Measurements from ENCODE around the gene INHBA. TPM values are rescaled to one million over a fixed set of nuclear protein-coding genes. Genes with fewer than 3 reads are reported as not detected.

Gene INHBA
- total RNA-seq, 1 experiment from 2014 or later = 14.4 TPM

- in situ Hi-C loops (cut with HindIII; ENCODE audit: low pct_unique_long_range_greater_than_20kb, low sequenced_read_pairs) = no loop called here
- no peak for DNase-seq (ENCODE audit: low read depth)
These were observed 17.2 kb upstream of the INHBA start for GRCh38 chr7:41720046-41720445.

GRCh38 chr7:41716691-41717090 lies 13.8 kb upstream of the INHBA start:
- no peak for DNase-seq (ENCODE audit: low read depth)
- in situ Hi-C loops (cut with HindIII; ENCODE audit: low pct_unique_long_range_greater_than_20kb, low sequenced_read_pairs) = no loop called here

- in situ Hi-C loops (cut with HindIII; ENCODE audit: low pct_unique_long_range_greater_than_20kb, low sequenced_read_pairs) = no loop called here
- DNase-seq (ENCODE audit: low read depth) = no peak
These were observed 12.1 kb upstream of the INHBA start for GRCh38 chr7:41715000-41715399.

- in situ Hi-C loops (cut with HindIII; ENCODE audit: low pct_unique_long_range_greater_than_20kb, low sequenced_read_pairs) = no loop called here
- peak; percentile 31 for DNase-seq (ENCODE audit: low read depth)
These were observed 8.6 kb upstream of the INHBA start for GRCh38 chr7:41711283-41712064.

- in situ Hi-C loops (cut with HindIII; ENCODE audit: low pct_unique_long_range_greater_than_20kb, low sequenced_read_pairs) = no loop called here
- no peak for DNase-seq (ENCODE audit: low read depth)
These were observed 7.9 kb upstream of the INHBA start for GRCh38 chr7:41710838-41711237.

- DNase-seq (ENCODE audit: low read depth) = peak; percentile 51
- in situ Hi-C loops (cut with HindIII; ENCODE audit: low pct_unique_long_range_greater_than_20kb, low sequenced_read_pairs) = no loop called here
These were observed 6.7 kb upstream of the INHBA start for GRCh38 chr7:41709621-41710020.

GRCh38 chr7:41708581-41709358 lies 5.9 kb upstream of the INHBA start:
- in situ Hi-C loops (cut with HindIII; ENCODE audit: low pct_unique_long_range_greater_than_20kb, low sequenced_read_pairs) = no loop called here
- DNase-seq (ENCODE audit: low read depth) = no peak

- no peak for DNase-seq (ENCODE audit: low read depth)
- in situ Hi-C loops (cut with HindIII; ENCODE audit: low pct_unique_long_range_greater_than_20kb, low sequenced_read_pairs) = no loop called here
These were observed 3.5 kb upstream of the INHBA start for GRCh38 chr7:41706228-41706930.

GRCh38 chr7:41705109-41705901 lies 2.4 kb upstream of the INHBA start:
- peak; percentile 91 for DNase-seq (ENCODE audit: low read depth)
- in situ Hi-C loops (cut with HindIII; ENCODE audit: low pct_unique_long_range_greater_than_20kb, low sequenced_read_pairs) = no loop called here

GRCh38 chr7:41701068-41701941 lies 1.6 kb downstream of the INHBA start:
- DNase-seq (ENCODE audit: low read depth) = no peak
- in situ Hi-C loops (cut with HindIII; ENCODE audit: low pct_unique_long_range_greater_than_20kb, low sequenced_read_pairs) = no loop called here

GRCh38 chr7:41700044-41700471 lies 2.8 kb downstream of the INHBA start:
- in situ Hi-C loops (cut with HindIII; ENCODE audit: low pct_unique_long_range_greater_than_20kb, low sequenced_read_pairs) = no loop called here
- no peak for DNase-seq (ENCODE audit: low read depth)

- DNase-seq (ENCODE audit: low read depth) = no peak
- in situ Hi-C loops (cut with HindIII; ENCODE audit: low pct_unique_long_range_greater_than_20kb, low sequenced_read_pairs) = no loop called here
These were observed 3.4 kb downstream of the INHBA start for GRCh38 chr7:41699516-41699915.

GRCh38 chr7:41698726-41699125 lies 4.2 kb downstream of the INHBA start:
- in situ Hi-C loops (cut with HindIII; ENCODE audit: low pct_unique_long_range_greater_than_20kb, low sequenced_read_pairs) = no loop called here
- DNase-seq (ENCODE audit: low read depth) = no peak

- in situ Hi-C loops (cut with HindIII; ENCODE audit: low pct_unique_long_range_greater_than_20kb, low sequenced_read_pairs) = no loop called here
These were observed 4.8 kb downstream of the INHBA start for GRCh38 chr7:41698114-41698513.

GRCh38 chr7:41696323-41696916 lies 6.5 kb downstream of the INHBA start:
- DNase-seq (ENCODE audit: low read depth) = peak; percentile 92

More at GRCh38 chr7:41698114-41698513, 4.8 kb downstream of the INHBA start:
- DNase-seq (ENCODE audit: low read depth) = no peak

GRCh38 chr7:41695661-41696322 lies 7.1 kb downstream of the INHBA start:
- DNase-seq (ENCODE audit: low read depth) = no peak
- in situ Hi-C loops (cut with HindIII; ENCODE audit: low pct_unique_long_range_greater_than_20kb, low sequenced_read_pairs) = no loop called here

More at GRCh38 chr7:41696323-41696916, 6.5 kb downstream of the INHBA start:
- in situ Hi-C loops (cut with HindIII; ENCODE audit: low pct_unique_long_range_greater_than_20kb, low sequenced_read_pairs) = no loop called here
